Stimulated activated naive CD4-positive, alpha-beta T cell (primary cell): Measurements from ENCODE around the gene ADAM23.

Experiments used
- DNase-seq, 6 experiments: peaks; one replicate each; lab custom pipeline; 2025; lab: John Stamatoyannopoulos, UW

The ADAM23 gene

GRCh38 chr2:206502729-206503128 is 59.4 kb downstream of the ADAM23 start:
- no peak for DNase-seq

DNA sequence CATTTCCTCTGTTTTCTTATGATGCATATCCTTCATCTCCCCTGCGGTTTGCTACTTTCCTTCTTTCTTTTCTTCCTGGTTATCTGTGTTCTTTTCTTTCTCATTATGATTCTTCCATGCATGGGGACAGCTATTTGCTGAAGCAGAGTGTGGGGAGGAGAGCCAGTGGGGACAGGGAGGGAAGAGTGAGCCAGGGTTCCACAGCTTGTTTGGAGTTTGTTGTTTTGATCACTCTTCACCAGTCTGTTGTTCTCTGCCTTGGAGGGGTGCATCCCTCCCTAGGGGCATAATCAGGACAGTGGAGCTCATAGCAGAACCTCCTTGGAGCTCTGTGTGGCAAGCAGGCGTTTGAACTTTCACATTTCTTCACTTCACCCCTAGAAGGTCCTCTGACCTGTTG is 68.0 kb downstream of the ADAM23 start:
- no peak for DNase-seq

- DNase-seq = no peak
Measured at GRCh38 chr2:206512999-206513398, 69.7 kb downstream of the ADAM23 start.

DNA sequence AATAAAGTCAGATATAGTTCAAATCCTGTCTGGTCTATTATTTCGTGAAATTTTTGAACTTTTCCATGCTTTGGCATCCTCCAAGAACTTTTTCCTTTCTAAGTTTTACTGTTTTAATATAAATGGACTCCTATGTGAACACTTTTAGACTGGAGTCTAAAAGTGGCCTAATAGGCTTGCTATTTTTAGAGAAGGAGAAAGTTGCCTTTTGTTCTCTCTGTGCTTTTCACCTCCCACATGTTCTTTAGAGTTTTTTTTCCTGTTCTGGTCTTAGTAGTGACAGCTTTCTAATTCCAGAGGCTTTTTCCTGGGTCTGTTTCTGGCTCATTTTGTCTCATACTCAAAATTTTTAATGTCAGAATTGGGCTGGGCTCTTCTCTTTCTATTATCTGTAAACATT is 72.2 kb downstream of the ADAM23 start:
- DNase-seq = no peak

GRCh38 chr2:206518997-206519396 is 75.7 kb downstream of the ADAM23 start:
- no peak for DNase-seq

DNA sequence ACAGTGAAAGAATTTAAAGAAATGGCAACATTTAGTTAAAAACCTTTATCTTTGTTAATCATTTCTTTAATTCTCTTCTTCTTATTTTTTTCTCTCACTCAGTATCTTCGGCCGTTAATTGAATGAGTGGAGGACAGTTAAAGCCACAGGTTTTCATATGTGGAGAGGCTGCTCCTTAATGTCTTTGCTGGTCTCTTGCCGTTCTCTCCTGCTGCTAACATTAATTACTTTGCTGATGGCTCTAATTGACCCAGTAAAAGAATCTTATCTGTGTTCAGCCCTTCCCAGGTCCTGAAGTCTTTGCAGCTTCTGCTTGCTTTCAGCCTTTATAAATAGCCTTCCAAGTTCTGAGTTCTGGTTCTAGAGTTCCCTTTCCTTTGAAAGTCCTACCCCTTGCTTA is 77.1 kb downstream of the ADAM23 start:
- DNase-seq = no peak

GRCh38 chr2:206521115-206521514 is 77.8 kb downstream of the ADAM23 start:
- DNase-seq = no peak

DNA sequence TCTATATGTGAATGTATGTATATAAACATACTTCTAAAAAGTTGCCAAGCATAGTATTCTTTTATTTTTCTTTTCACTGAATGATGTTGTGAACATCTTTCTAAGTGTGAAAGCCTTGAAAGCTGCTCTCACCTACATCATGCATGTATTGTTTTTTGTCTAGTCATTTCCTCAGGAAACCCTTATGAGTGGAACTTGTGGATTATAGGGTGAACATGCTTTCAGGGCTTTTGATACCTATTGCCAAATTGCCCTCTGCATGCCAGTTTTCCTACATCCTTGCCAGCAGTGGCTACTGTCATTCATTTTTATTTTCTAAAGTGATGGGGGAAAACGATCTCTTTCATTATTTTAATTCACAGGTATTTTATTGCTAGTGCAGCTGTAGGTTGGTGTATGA is 78.3 kb downstream of the ADAM23 start:
- DNase-seq = no peak

GRCh38 chr2:206526416-206526815 is 83.1 kb downstream of the ADAM23 start:
- no peak for DNase-seq

DNA sequence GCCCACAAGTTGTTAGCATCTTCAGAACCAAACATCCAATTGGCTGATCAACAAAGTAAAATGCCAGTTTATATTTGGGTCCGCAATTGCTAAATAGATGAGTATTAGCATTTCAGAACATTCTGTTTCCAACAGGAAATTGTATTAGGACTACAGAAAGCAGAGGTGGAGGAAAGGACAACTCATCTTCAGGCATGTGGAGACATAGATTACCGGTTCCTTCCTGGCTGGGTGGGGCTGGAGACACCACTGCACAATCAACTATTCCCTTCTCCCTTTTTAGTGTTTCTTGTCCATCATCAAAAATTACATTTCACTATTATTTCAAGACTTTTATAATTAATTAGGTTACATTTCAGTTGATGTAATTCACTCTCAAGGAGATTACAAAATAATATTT is 83.8 kb downstream of the ADAM23 start:
- DNase-seq = no peak

DNA sequence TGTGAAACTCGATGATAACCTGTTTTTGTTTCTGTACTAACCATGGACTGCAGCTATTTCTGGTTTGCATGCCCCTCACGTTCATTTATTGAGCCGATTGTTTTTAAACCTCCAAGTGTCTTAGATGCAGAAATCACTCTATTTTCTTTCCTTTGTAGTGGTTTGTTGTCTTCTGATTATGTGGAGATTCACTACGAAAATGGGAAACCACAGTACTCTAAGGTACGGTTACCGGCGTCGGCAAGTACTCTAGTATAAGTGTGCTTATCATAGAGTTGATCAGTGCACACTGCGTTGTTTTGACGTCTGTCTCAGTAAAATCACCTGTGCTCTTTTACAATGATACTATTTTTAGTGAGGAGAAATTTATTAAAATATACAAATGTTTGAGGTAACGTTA is 87.4 kb downstream of the ADAM23 start:
- DNase-seq = peak in 5 of 6 experiments; percentile 23 to 80 (median 68)

DNA sequence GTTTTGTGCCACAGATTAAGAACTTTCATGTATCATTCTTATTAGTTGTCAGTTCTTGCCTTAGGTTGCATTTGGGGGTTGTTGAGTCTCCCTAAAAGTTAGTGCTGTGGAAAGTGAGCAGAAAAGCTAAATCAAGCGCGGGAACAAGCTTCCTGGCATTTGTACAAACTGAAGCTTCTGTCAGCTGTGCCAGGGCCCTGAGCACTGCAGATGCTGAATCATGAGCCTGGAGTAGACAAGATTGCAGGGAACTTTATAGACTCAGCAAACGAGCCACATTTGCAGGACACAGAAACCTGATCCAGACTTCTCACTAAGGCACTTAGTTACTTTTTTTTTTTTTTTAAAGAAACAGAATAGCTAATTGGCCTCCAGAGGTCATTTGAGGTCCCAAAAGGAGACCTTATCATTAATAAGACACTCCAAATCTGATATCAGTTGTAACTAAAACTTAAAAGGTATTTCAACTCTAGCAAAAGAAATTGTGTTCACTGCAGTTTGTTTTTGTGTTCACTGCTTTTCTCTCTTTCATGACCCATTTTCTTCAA is 88.7 kb downstream of the ADAM23 start:
- no peak for DNase-seq

- no peak for DNase-seq
Measured at GRCh38 chr2:206533977-206534376, 90.6 kb downstream of the ADAM23 start.

- DNase-seq = no peak
Measured at GRCh38 chr2:206535260-206535986, 92.1 kb downstream of the ADAM23 start.

- no peak for DNase-seq
Measured at GRCh38 chr2:206540757-206541156, 97.4 kb downstream of the ADAM23 start.

DNA sequence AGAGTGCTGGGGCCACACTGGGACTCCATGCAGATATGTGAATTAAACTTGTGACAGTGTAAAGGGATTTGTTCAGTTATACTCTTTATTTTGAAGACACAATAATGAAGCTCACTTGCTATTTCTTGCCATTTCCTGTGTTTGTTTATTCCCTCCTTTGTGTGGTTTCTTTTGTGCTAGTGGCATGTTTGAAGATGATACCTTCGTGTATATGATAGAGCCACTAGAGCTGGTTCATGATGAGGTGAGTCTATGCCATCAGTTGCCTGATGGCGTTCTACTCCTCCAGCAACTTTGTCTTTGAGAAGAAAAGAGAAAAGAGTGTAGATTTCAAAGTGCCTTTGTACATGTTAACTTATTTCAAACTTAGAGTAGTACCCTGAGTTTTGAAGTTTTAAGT is 99.7 kb downstream of the ADAM23 start:
- peak in 3 of 6 experiments; percentile 7 to 37 (median 31) for DNase-seq

- no peak for DNase-seq
Measured at GRCh38 chr2:206548383-206548782, 105.1 kb downstream of the ADAM23 start.

- no peak for DNase-seq
Measured at GRCh38 chr2:206555721-206556120, 112.4 kb downstream of the ADAM23 start.

- DNase-seq = peak in 2 of 6 experiments; percentile 29
Measured at GRCh38 chr2:206556357-206556949, 113.1 kb downstream of the ADAM23 start.

GRCh38 chr2:206557321-206557720 is 114.0 kb downstream of the ADAM23 start:
- no peak for DNase-seq

DNA sequence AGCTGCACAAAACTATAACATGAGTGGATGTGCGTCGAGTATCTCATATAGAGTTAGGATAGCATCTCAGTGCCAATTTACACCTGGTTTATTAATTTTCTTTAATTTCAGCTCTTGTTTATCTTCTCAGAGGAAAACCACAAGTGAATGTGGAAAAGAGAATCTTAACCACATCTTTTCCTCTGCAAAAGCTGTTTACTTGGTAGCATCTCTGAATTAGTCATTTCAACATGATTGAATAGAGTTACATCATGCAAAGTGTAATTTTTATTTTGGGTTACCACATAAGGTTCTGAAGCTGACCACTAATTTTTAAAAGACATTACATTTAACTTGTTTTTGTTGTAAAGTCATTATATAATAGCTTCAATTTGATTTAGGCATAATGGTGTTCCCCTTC is 115.2 kb downstream of the ADAM23 start:
- peak in 1 of 6 experiments; percentile 1 for DNase-seq

GRCh38 chr2:206561962-206562361 is 118.6 kb downstream of the ADAM23 start:
- DNase-seq = no peak

GRCh38 chr2:206562375-206562774 is 119.0 kb downstream of the ADAM23 start:
- DNase-seq = no peak

DNA sequence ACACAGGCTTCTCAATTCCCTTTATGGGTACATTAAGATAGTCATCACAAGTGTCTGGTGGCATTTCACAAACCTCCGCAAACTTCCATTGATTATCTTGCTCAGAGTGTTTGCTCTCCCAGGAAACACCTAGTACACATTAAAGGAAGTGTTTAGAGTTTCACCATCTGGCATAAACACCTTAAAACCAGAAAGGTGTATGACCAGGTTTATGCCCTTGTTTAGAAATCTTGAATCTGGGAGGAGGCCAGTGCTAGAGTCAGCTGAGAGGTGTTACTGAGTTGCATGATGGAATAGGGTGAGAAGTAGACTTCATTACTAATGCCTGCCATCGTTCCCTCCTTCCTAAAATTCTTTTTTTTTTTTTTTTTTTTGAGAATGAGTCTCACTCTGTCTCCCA is 120.0 kb downstream of the ADAM23 start:
- no peak for DNase-seq
